Stimulated activated naive CD4-positive, alpha-beta T cell (primary cell): Measurements from ENCODE around the gene ASB4.

ENCODE experiments used
- DNase-seq, 6 experiments: peaks; one replicate each; lab custom pipeline; 2025; lab: John Stamatoyannopoulos, UW

Gene ASB4

DNA sequence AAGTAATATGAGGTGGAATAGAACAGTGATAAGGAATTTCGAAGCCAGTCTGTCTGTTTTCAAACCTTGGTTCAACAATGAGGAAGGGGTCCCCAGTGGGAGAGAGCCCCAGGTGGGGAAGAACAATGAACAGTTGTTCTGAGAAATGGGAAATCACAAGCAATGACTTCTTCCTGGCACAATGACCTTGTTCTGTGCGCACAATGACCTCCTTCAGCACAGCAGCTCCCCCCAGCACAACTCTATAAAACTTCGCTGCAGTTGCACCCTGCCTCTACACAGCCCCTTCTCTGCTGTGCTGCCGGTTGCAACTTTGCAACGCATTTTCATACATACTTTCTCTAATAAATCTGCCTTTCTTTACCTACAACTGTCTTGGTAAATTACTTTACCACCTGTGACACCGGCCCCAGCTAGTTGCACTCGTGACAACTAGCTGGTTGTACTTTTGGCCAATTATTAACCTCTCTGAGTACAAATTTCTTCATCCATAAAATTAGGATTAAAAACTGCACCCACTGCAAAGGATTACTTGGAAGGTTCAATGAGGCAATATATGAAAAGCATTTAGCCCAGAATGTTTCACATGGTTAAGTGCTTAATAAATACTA, 40.5 kb downstream of the ASB4 start:
- DNase-seq, result no peak

DNA sequence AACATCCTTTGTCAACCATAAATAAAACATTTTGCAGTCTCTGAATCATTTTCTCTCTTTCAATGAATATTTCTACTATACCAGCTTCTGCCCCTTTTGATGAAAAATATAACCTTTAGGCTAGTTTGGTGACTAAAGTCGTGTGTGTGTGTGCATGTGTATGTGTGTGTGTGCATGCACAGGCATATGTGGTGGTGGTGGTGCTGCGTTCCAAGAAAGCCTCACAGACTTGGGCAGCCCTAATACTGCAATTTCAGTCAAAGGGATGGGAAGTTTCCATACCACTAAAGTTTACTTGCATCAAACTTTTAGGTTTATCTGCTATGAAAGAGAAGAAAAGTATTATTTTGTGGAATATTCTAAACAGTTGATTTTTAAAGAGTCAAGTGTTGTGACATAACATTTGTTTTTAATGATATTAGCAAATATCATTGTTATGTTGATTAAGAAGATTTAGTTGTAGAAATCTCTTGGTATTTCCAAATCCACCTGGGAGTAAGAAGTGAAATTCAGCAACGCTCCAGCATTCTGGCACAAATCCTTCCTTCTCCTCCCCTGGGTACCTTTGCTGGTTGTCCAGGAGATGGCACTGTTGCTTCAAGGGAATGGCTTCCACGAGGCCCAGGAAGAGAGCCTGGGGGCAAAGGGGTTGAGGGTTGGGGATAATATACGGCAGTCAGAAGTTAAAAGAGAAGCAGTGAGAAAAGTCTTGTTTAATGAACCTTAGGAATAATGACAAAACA, 41.5 kb downstream of the ASB4 start:
- DNase-seq, result no peak

DNA sequence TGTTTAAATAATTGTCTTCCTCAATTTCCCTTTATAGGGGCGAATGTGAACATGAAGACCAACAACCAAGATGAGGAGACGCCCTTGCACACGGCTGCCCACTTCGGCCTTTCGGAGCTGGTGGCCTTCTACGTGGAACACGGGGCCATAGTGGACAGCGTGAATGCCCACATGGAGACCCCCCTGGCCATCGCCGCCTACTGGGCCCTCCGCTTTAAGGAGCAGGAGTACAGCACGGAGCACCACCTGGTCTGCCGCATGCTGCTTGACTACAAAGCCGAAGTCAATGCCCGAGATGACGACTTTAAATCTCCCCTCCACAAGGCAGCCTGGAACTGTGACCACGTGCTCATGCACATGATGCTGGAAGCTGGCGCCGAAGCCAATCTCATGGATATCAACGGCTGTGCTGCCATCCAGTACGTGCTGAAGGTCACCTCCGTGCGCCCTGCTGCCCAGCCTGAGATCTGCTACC, 42.1 kb downstream of the ASB4 start:
- no peak for DNase-seq

DNA sequence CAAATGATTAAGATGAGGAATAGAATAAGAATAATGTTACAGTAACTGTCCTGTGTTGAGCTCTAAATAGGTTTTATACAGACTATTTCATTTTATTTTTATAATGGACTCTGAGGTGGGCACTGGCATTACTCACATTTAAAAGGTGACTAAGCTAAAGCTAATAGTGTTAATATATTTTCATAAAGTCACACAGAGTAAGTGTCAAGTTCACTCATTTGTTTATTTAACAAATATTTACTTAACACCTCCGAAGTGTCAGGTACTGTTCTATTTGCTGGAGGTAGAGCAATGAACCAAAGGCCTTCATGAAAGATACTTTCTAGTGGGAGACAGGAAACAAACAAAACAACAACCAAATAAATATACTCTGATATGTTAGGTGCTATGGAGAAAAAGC, 44.0 kb downstream of the ASB4 start:
- DNase-seq, result no peak

DNA sequence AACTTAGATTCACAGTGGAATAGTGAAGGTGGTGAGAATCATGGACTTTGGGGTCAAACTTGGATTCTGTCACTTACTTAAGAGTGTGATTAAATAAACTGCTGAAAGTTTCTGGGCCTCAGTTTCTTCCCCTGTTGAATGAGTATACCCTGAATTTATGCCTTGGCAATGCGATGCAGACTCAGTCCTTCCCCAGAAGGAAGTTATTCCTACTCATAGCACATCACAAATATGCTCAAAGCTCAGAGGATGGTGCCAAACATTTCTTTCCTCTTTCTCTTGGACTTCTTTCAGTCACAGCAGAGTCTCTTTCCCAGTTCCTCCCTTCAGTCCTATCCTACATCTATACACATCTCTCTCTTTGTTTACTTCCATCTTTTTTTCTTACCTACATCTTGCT, 45.1 kb downstream of the ASB4 start:
- no peak for DNase-seq

DNA sequence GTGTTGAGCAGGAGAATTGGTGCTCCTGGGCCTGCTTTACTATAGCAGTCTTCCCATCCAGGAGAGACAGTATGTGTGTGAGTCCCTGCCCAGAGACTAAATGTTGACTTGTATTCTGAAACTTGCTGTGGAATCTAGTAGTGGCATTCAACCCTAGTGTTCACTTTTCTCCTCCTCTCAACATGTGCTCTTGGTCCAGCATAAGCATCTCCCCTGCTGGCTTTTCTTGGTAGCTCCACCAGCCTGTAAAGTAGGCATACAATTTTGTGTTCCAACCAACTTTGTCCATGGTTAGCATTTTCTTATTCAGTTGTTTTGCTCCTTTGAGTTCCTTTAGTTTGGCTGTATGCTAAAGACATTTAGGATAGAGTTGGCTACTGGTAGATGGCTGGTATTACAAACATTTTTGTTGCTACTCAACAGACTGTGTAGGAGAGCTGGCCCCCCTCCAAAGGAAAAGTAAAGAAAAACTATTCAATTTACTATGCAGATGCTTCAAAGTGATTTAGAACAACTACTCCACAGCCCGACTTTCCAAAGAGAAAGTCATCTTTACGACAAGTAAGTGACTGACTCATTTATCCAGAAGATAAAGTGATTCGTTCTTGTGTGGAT, 46.0 kb downstream of the ASB4 start:
- no peak for DNase-seq

DNA sequence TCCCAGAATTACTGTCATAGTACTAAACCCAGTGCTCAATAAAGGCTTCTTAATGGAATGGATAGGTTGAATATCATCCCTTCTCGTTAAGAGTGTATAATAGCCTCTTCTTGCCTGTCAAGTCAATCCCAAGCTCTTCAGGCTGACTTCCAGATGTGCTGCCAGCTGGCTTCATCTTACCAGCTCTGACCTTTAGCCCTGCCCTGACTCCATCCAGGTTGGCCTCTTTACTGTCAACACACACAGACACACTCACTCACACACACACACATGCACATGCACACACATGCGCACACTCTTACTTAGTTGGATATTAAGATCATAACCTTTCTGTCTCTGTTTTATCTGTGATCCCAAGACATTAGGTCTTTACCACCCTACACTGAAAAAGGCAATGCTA, 49.1 kb downstream of the ASB4 start:
- DNase-seq, result no peak

DNA sequence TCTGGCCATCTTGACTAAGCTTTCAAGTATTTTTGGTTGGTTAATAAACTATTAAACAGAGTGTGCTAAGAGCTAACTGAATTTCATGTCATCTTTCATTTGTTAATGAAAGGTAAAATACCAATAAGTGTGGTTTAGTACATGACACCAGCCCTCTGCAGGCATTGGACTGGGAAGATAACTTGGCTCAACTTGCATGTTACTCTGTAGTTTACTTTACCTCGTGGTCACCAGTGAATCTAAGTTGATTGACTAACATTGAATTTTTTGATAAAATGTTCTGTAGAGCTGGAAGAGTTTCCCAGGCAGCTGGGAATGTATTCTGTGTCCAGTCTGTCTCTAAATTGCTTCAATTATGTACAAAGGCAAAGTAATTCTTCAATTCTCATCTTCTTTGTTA, 49.9 kb downstream of the ASB4 start:
- no peak for DNase-seq

DNA sequence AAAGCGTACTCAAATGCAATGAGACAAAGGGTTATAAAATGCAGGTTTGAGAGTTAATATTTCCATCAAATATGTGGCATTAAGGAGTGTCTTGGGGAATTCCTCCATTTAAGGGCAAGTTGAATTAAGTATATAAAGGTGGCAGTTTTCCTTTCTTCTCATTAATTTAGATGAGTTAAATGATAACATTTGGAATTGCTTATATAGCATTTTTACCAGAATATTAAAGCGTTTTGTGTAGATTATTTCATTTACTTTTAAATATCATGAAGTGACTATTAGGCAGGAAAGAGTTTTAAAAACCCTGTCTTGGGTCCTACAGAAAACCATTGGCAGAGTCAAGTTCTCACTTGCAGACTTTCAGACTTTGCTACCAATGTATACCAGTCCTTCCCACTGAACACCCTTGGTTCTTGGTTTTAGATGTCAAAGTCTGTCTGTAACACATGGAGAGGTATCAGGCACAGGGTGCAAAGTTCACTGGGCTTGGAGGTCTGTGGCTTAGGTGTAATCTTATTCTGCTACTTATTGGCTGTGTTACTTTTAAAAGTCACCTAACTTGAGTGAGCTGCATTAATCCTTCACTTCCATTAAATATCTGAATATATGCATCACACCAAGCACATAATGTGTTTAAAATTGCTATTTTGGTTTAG, 51.0 kb downstream of the ASB4 start:
- no peak for DNase-seq

DNA sequence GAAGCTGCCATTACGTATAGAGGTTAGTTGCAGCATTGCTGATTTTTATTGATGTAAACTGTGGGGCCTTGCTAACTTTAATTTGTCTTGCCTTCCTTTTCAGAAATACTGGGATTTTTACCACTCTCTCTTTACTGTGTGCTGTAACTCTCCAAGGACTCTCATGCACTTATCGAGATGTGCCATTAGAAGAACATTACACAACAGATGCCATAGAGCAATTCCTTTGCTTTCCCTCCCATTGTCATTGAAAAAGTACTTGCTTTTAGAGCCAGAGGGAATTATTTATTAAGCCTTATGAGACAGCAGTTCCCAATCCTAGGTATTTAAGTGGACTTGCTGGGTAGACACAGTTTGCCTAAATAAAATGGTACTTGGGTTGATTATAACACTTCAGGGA, 51.7 kb downstream of the ASB4 start:
- no peak for DNase-seq

DNA sequence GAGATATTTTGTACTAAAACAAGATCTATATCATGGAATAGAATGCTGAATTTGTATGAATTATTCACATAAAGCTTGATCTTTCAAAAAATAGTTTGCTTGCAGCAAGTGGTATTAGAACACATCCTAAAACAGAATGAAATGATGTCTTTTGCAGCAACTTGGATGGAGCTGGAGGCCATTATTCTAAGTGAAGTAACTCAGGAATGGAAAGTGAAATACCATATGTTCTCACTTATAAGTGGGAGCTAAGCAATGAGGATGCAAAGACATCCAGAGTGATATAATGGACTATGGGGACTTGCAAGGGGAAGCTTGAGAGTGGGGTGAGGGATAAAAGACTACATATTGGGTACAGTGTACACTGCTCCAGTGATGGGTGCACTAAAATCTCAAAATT, 53.7 kb downstream of the ASB4 start:
- DNase-seq, result no peak

DNA sequence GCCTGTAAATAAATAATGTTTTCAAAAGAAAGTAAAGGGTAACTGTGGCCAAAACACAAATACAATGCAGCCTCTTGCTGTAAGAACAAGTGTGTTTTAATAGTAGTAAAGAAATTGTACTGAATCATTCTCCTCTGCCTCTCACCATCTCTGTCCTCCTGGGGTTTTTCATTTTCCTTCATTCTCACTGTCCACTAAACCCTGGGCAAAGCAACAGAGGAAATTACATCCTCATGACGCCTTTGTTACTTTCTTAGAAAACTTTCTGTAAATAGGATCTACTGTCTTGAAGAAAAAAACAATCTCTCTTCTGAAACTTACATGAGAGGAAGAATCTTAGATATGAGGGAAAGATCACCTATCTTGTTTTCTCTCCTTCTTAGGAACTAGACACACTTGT, 54.6 kb downstream of the ASB4 start:
- no peak for DNase-seq

DNA sequence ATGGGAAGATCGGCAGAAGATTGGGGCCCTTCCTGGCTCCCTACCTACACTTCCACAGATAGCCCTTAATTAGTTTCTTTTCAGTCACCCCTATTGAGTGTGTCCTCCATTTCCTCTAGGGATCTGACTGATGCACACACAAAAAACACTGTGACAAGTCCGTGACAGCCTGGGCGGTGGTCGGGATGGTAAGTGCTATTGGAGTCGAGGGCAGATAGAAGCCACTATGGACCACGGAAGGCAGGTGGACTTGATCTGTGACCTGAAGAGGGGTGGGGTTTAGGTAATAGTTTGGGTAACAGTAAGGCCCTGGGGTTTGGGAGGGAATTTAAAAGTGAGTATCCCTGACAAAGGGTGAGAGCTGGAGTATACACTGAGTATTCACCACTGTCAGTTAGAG, 57.6 kb downstream of the ASB4 start:
- no peak for DNase-seq

DNA sequence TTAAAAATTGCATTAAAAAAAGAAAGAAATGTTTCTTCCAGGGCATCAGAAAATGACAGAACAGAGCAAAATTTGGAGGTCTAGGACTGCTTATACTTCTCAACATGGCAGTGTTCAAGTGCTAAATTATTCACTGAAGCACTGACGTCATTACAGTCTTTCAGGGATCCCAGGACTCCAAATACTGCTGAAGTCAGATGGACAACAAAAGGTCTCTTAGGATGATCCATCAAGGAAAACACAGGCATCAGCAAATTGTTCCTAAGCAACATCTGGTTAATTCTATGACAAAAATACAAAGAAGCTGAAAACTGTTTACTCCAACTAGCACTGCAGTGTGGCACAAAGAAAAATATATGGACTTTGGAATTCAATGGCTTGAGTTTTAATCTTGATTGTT, 58.4 kb downstream of the ASB4 start:
- DNase-seq, result no peak

DNA sequence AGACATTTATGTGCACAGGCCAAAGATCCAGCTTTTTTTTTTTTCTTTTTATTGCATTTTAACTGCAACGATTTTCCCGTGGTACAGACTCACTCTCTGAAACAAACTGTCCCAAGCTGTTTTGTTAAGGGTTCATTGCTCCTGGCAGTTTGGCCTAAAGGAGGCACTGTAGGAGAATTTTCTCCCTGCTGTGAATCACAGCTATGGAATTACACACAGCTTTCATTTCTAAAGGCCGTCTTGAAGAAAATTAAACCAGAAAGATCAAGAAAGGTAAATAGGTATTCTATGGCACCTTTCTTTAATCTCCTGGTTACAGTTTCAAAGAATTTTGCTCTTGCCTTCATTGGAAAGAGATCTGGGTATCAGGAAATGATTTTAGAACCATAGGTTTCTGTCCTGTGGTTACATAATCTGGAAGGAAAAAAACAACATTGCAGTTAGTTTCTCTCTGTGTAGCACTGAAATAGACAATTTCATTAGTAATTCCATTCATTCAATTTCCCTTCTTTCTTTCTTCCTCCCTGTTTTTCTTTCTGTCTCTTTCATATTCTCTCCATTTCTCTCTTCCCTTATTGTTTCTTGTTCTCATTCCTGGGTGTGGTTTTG, 59.4 kb downstream of the ASB4 start:
- DNase-seq, result no peak

DNA sequence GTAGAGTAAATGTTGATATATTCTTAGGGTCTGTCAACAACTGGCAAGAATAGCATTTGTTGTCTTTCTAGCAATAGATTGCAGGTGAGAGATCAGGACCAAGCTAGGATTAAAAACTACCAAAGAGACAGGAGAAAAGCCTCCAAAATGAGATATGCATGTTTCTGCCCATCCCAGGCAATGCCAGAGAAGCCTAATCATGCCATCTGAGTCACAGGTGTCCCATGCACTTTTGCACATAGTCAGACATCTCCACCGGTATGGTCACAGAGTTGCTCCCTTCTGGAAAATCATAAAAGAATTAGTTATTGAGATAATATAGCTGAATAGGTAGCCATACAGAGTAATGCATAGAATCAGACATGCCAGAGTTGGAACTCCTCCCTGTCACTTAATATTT, 59.9 kb downstream of the ASB4 start:
- DNase-seq, result no peak

DNA sequence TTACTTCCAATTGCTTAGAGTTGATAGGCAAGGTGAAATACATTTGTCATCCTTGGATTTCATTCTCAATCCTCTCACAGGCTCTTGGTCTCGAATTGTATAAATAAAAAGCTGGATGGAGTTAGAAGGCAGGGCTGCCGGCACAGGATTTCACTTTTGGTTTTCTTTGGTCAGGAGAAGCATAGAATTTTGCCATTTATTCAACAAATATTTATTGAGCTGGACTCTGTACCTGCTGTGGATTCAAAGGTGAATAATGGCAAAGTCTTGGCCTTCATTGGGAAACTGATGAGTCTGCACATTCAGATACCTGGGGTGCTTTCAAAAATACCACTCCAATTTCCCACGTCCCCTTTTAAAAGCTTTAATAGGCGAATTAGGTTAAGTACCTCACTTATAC, 60.9 kb downstream of the ASB4 start:
- no peak for DNase-seq

DNA sequence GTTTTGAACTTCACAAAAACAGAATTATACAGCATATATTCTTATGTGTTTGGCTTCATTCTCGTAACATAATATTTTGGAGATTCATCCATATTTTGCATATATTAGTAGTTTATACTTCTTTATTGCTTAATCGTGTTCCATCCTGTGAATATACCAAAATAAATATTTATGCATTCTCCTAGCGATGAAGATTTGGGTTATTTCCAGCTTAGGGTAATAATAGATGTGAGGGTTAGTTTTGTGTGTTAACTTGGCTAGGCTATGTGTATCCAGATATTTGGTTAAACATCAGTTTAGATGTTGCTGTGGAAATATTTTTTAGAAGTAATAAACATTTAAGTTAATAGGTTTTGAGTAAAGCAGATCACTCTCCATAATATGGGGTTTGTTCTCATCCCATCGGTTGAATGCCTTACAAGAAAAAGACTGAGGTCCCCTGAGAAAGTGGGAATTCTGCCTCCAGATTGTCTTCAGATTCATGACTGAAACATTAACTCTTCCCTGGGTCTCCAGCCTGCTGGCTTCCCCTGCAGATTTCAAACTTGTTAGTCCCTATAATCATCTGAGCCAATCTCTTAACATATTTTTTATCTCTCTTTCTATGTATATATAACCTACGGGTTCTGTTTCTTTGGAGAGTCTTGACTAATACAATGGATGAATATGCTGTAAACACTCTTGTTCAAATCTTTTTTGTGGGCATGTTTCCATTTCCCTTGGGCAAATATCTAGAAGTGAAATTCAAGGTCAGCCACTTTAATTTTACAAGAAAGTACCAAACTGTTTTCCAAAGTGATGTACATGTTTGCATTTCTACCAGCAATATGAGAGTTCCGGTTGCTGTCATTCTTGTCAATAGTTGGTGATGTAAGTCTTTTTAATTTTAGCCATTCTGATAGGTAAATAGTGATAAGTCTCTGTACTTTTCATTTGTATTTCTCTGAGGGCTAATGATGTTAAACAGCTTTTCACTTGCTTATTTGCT, 61.9 kb downstream of the ASB4 start:
- no peak for DNase-seq

DNA sequence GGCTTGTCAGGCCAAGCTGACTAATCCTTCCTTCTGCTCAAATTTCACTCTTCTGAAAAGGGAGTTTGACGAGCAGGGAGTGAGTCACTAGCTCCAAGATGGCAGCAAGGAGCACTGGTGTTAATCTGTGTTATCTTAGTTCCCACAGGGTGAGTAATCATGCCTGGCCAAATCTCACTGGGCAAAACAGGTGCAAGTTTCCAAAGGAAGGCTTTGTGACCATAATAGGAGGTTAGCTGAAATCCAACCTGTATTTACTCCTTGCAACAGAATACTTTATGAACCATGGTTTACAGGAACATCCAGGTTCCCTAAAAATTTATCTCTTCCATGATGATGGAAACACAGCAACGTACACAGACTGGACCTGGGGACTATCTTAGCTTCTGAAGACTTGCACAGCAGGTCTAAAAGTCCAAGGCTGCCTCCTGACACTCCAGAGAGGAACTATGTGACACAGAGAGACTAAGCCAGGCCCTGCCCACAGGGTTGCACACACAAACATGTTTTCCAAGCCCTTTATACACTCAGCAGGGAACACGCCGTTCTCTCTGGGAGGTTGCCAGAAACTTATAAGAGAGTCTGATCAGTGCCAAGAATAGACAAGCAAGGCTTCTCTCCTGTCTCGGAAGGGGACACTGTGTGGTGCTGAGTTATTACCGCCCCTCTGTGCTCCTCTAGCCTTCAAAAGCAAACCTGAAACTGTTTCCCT, 64.2 kb downstream of the ASB4 start:
- DNase-seq, result no peak

DNA sequence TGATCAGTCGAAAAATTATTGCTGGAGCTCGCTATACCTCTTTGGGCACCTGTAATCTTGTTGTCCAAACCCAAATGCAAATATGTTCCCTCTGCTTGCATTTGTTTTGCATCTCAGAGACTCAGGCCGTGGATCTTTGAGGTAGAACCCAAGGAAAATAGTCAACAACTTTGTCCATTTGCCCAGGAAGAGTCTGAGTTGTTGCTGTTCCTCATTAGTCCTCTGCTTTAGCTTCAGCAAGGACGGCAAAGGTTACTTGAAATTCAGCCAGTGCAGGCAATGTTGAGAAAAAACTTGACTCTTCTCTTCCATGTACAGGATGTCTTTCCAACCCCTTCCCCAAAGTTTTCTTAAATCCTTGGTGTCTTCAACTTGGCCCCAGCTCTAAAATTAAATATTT, 64.8 kb downstream of the ASB4 start:
- DNase-seq, result no peak
